Nephron (organoid): ENCODE results near the gene ZNF514.
"Not testable (repeated sequence)": the region's sequence is repeated elsewhere in the genome, so short reads cannot be mapped to it uniquely, and the experiment has no call there.

ENCODE experiments used
- H3K27ac Mint-ChIP-seq, 3 experiments: 2 replicates each; pipeline ENCODE4 v1.8.0; 2020; ENCODE audit warnings: mixed read lengths in 3 of 3, mild to moderate bottlenecking in 2 of 3, moderate library complexity in 1 of 3
- H3K27me3 Mint-ChIP-seq: 2 replicates; pipeline ENCODE4 v1.8.0; 2021; ENCODE audit warnings: low read depth, mild to moderate bottlenecking, moderate library complexity, mixed read lengths
- H3K36me3 Mint-ChIP-seq: 2 replicates; pipeline ENCODE4 v1.8.0; 2020; ENCODE audit warnings: low read depth, mixed read lengths
- H3K4me1 Mint-ChIP-seq: 2 replicates; pipeline ENCODE4 v1.8.0; 2020; ENCODE audit warnings: mixed read lengths
- H3K4me3 Mint-ChIP-seq, 3 experiments: 2 replicates each; pipeline ENCODE4 v1.8.0; 2020; ENCODE audit warnings: mild to moderate bottlenecking in 3 of 3, mixed read lengths in 3 of 3, moderate library complexity in 2 of 3
- H3K9me3 Mint-ChIP-seq: 2 replicates; pipeline ENCODE4 v1.8.0; 2020; ENCODE audit warnings: mixed read lengths
- CTCF ChIP-seq, 3 experiments: fragments of 200-600 bp; sonication (generic); IDR thresholded peaks; one replicate each; pipeline ENCODE4 v1.5.0; 2021; ENCODE audit warnings: antibody characterized with exemption in 3 of 3; ENCODE audit not compliant: unreplicated experiment in 3 of 3

Gene ZNF514

GRCh38 chr2:95106081-95106480 lies 53.6 kb downstream of the ZNF514 start:
- Mint-ChIP-seq H3K27me3 (no peaks in the 10 kb centered on the region), H3K27ac (no peak overlapping the region), H3K9me3 (no peaks in the 10 kb centered on the region), H3K4me1 (no peaks in the 10 kb centered on the region), H3K4me3 (no peak overlapping the region), H3K36me3 (peaks cover 65% of the 10 kb centered on the region)
- no peak for TF ChIP-seq CTCF (IDR thresholded peaks at IDR 0.05; ENCODE audit: unreplicated experiment in 3 of 3)

GRCh38 chr2:95104606-95105005 lies 55.0 kb downstream of the ZNF514 start:
- H3K27me3 Mint-ChIP-seq, result no peaks in the 10 kb centered on the region
- peaks cover 4% of the 10 kb centered on the region for H3K9me3 Mint-ChIP-seq
- peaks cover 72% of the 10 kb centered on the region for H3K36me3 Mint-ChIP-seq
- no peaks in the 10 kb centered on the region for H3K4me1 Mint-ChIP-seq
- no peak overlapping the region for H3K27ac Mint-ChIP-seq
- no peak for TF ChIP-seq CTCF (IDR thresholded peaks at IDR 0.05; ENCODE audit: unreplicated experiment in 3 of 3)
- H3K4me3 Mint-ChIP-seq, result no peak overlapping the region

GRCh38 chr2:95099910-95100309 lies 59.7 kb downstream of the ZNF514 start:
- H3K27ac Mint-ChIP-seq, result no peak overlapping the region
- no peaks in the 10 kb centered on the region for H3K27me3 Mint-ChIP-seq
- no peak overlapping the region for H3K4me3 Mint-ChIP-seq
- no peaks in the 10 kb centered on the region for H3K4me1 Mint-ChIP-seq
- H3K36me3 Mint-ChIP-seq, result peaks cover 85% of the 10 kb centered on the region
- peaks cover 26% of the 10 kb centered on the region for H3K9me3 Mint-ChIP-seq
- TF ChIP-seq CTCF (IDR thresholded peaks at IDR 0.05; ENCODE audit: unreplicated experiment in 3 of 3), result no peak

- not testable (repeated sequence) for H3K27me3 Mint-ChIP-seq, H3K4me3 Mint-ChIP-seq, H3K4me1 Mint-ChIP-seq, H3K27ac Mint-ChIP-seq
- Mint-ChIP-seq H3K36me3 (peaks cover 93% of the 10 kb centered on the region), H3K9me3 (peaks cover 34% of the 10 kb centered on the region)
Measured at GRCh38 chr2:95098273-95098672, 61.4 kb downstream of the ZNF514 start.
